ENCODE measurements around the gene CAVIN2. TPM values are rescaled to one million over a fixed set of nuclear protein-coding genes. Genes with fewer than 3 reads are reported as not detected.

Gene CAVIN2
- polyA plus RNA-seq, 1 of the 3 experiments (the other 2 are of a cell fraction) = 1.5 TPM

GRCh38 chr2:191813943-191814342 lies 32.9 kb downstream of the CAVIN2 start:
- Histone ChIP-seq H3K4me3 (ENCODE audit: low read depth in 2 of 2, low read length in 1 of 2) (no peak overlapping the region), H3K79me2 (ENCODE audit: insufficient read depth) (no peaks in the 10 kb centered on the region), H3K9me3 (no peaks in the 10 kb centered on the region), H3F3A (replicated peaks; ENCODE audit: insufficient read depth) (no peaks in the 10 kb centered on the region), H3K36me3 (replicated peaks in 1 of 2; ENCODE audit: control insufficient read depth in 1 of 2, insufficient read depth in 2 of 2, low read length in 1 of 2) (no peaks in the 10 kb centered on the region), H4K20me1 (ENCODE audit: insufficient read depth) (no peaks in the 10 kb centered on the region), H3K27me3 (ENCODE audit: insufficient read depth) (no peaks in the 10 kb centered on the region), H3K9ac (no peak overlapping the region), H3K9me2 (no peaks in the 10 kb centered on the region), H3K4me2 (no peak overlapping the region), H3K27ac (ENCODE audit: low read depth in 2 of 2, low read length in 1 of 2) (no peak overlapping the region), H2AFZ (ENCODE audit: low read depth) (no peak overlapping the region), H3K4me1 (ENCODE audit: control insufficient read depth in 1 of 2, insufficient read depth in 2 of 2, low read depth in 1 of 2, low read length in 1 of 2) (peaks cover 0 to 6% of the 10 kb centered on the region in 2 experiments; a peak in 2 of 4 replicates)
- TF ChIP-seq EP300 (IDR thresholded peaks at IDR 0.05; ENCODE audit: borderline replicate concordance in 1 of 2, low read depth in 1 of 2, low read length in 1 of 2) = no peak
- TF ChIP-seq SIN3A (IDR thresholded peaks at IDR 0.05; ENCODE audit: borderline replicate concordance, low read depth, low read length) = no peak
- TF ChIP-seq GABPA (IDR thresholded peaks at IDR 0.05; ENCODE audit: low read depth) = no peak
- no peak for TF ChIP-seq EZH2phosphoT487 (IDR thresholded peaks at IDR 0.05; ENCODE audit: borderline replicate concordance, low read depth)
- no peak for TF ChIP-seq FOSL2 (IDR thresholded peaks at IDR 0.05; ENCODE audit: borderline replicate concordance, low read depth)
- TF ChIP-seq NFIC (IDR thresholded peaks at IDR 0.05; ENCODE audit: borderline replicate concordance) = no peak
- no peak for TF ChIP-seq FOXJ3 (CRISPR knock-in tag; IDR thresholded peaks at IDR 0.05)
- TF ChIP-seq, protein P1, sequence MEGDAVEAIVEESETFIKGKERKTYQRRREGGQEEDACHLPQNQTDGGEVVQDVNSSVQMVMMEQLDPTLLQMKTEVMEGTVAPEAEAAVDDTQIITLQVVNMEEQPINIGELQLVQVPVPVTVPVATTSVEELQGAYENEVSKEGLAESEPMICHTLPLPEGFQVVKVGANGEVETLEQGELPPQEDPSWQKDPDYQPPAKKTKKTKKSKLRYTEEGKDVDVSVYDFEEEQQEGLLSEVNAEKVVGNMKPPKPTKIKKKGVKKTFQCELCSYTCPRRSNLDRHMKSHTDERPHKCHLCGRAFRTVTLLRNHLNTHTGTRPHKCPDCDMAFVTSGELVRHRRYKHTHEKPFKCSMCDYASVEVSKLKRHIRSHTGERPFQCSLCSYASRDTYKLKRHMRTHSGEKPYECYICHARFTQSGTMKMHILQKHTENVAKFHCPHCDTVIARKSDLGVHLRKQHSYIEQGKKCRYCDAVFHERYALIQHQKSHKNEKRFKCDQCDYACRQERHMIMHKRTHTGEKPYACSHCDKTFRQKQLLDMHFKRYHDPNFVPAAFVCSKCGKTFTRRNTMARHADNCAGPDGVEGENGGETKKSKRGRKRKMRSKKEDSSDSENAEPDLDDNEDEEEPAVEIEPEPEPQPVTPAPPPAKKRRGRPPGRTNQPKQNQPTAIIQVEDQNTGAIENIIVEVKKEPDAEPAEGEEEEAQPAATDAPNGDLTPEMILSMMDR (IDR thresholded peaks at IDR 0.05) = no peak
- TF ChIP-seq USF1 (IDR thresholded peaks at IDR 0.05; ENCODE audit: borderline replicate concordance, low read depth) = no peak
- no peak for TF ChIP-seq JUND (IDR thresholded peaks at IDR 0.05)
- no peak for TF ChIP-seq MXI1 (IDR thresholded peaks at IDR 0.05; ENCODE audit: low read depth, low read length)
- TF ChIP-seq, protein P2, sequence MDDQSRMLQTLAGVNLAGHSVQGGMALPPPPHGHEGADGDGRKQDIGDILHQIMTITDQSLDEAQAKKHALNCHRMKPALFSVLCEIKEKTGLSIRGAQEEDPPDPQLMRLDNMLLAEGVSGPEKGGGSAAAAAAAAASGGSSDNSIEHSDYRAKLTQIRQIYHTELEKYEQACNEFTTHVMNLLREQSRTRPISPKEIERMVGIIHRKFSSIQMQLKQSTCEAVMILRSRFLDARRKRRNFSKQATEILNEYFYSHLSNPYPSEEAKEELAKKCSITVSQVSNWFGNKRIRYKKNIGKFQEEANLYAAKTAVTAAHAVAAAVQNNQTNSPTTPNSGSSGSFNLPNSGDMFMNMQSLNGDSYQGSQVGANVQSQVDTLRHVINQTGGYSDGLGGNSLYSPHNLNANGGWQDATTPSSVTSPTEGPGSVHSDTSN (IDR thresholded peaks at IDR 0.05) = no peak
- TF ChIP-seq RCOR1 (IDR thresholded peaks at IDR 0.05; ENCODE audit: low read length) = no peak
- TF ChIP-seq, protein P3, sequence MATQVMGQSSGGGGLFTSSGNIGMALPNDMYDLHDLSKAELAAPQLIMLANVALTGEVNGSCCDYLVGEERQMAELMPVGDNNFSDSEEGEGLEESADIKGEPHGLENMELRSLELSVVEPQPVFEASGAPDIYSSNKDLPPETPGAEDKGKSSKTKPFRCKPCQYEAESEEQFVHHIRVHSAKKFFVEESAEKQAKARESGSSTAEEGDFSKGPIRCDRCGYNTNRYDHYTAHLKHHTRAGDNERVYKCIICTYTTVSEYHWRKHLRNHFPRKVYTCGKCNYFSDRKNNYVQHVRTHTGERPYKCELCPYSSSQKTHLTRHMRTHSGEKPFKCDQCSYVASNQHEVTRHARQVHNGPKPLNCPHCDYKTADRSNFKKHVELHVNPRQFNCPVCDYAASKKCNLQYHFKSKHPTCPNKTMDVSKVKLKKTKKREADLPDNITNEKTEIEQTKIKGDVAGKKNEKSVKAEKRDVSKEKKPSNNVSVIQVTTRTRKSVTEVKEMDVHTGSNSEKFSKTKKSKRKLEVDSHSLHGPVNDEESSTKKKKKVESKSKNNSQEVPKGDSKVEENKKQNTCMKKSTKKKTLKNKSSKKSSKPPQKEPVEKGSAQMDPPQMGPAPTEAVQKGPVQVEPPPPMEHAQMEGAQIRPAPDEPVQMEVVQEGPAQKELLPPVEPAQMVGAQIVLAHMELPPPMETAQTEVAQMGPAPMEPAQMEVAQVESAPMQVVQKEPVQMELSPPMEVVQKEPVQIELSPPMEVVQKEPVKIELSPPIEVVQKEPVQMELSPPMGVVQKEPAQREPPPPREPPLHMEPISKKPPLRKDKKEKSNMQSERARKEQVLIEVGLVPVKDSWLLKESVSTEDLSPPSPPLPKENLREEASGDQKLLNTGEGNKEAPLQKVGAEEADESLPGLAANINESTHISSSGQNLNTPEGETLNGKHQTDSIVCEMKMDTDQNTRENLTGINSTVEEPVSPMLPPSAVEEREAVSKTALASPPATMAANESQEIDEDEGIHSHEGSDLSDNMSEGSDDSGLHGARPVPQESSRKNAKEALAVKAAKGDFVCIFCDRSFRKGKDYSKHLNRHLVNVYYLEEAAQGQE (IDR thresholded peaks at IDR 0.05; ENCODE audit: low read depth, low read length) = no peak
- no peak for TF ChIP-seq GATA2 (CRISPR knock-in tag; IDR thresholded peaks at IDR 0.05)
- no peak for TF ChIP-seq POLR2AphosphoS5 (IDR thresholded peaks at IDR 0.05; ENCODE audit: low read depth, low read length)
- TF ChIP-seq ELF1 (IDR thresholded peaks at IDR 0.05) = no peak
- TF ChIP-seq TAF1 (IDR thresholded peaks at IDR 0.05; ENCODE audit: borderline replicate concordance, low read depth, low read length) = no peak
- no peak for TF ChIP-seq FOXM1 (IDR thresholded peaks at IDR 0.05; ENCODE audit: low read depth)
- no peak for TF ChIP-seq TEAD4 (IDR thresholded peaks at IDR 0.05; ENCODE audit: borderline replicate concordance, insufficient read depth)
- ChIA-PET POLR2A (no interaction called here), CTCF (interaction anchor here (1.8 to 17.0 kb wide), 2 partner anchors 9 to 347 kb away, joined by 7 to 306 read pairs; no protein-coding TSS in a partner anchor)
- 93% methylated on average over 8 of the region's 8 CpGs for WGBS (ENCODE audit: low lambda C conversion rate)
- no peak for DNase-seq

All from SK-N-SH (cell line).